Measurements from ENCODE around the gene LRRC7. TPM values are rescaled to one million over a fixed set of nuclear protein-coding genes. Genes with fewer than 3 reads are reported as not detected.

Gene LRRC7
- total and polyA plus RNA-seq, 2 experiments from 2014 or later, result 0.99 to 1.8 TPM

GRCh38 chr1:69985901-69986439 is 418.2 kb downstream of the LRRC7 start:
- Histone ChIP-seq H3K4me1 (ENCODE audit: insufficient read depth) (no peaks in the 10 kb centered on the region), H3K9me3 (ENCODE audit: low read depth) (no peaks in the 10 kb centered on the region), H2AFZ (no peak overlapping the region), H3K79me2 (no peaks in the 10 kb centered on the region), H3K36me3 (replicated peaks; ENCODE audit: insufficient read depth, low read depth) (no peaks in the 10 kb centered on the region), H3K27ac (no peak overlapping the region), H4K20me1 (ENCODE audit: insufficient read depth, poor library complexity, severe bottlenecking) (no peaks in the 10 kb centered on the region), H3K4me2 (no peak overlapping the region), H3K4me3 (no peak overlapping the region), H3K9me2 (replicated peaks; ENCODE audit: insufficient read depth) (no peaks in the 10 kb centered on the region), H3K27me3 (no peaks in the 10 kb centered on the region)
- DNase-seq (ENCODE audit: low spot score), result no peak
- TF ChIP-seq CTCF (IDR thresholded peaks at IDR 0.05; ENCODE audit: poor library complexity) (no peak), EZH2phosphoT487 (IDR thresholded peaks at IDR 0.05; ENCODE audit: low read depth, severe bottlenecking, unreplicated experiment) (no peak), EZH2 (IDR thresholded peaks at IDR 0.05; ENCODE audit: borderline replicate concordance) (no peak)

DNA sequence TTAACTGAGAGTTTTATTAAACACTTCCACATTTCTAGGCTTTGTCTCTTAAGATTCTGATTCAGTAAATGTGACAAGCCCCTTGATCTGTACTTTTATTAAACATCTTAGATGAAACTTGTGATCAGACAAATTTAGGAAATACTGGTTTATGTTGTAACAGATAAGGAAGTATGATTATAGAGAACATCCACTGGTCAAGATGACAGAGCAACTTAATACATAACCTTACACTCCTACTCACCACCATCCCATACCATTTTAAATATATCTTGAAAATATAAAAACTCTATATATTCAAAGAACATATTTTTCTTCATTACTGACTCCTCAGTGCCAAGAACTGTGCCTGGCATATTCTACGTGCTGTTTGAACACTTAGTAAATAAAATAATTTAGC is 420.2 kb downstream of the LRRC7 start:
- Histone ChIP-seq H3K27me3 (no peaks in the 10 kb centered on the region), H3K9me3 (ENCODE audit: low read depth) (no peaks in the 10 kb centered on the region), H3K4me1 (ENCODE audit: insufficient read depth) (no peaks in the 10 kb centered on the region), H3K9me2 (replicated peaks; ENCODE audit: insufficient read depth) (no peaks in the 10 kb centered on the region), H3K27ac (no peak overlapping the region), H3K4me3 (no peak overlapping the region), H3K36me3 (replicated peaks; ENCODE audit: insufficient read depth, low read depth) (no peaks in the 10 kb centered on the region), H3K4me2 (no peak overlapping the region), H3K79me2 (no peaks in the 10 kb centered on the region), H4K20me1 (ENCODE audit: insufficient read depth, poor library complexity, severe bottlenecking) (no peaks in the 10 kb centered on the region), H2AFZ (no peak overlapping the region)
- WGBS (ENCODE audit: low lambda C conversion rate, missing lambda C conversion rate), result 77% methylated on average over 1 of the region's 1 CpG
- no peak for DNase-seq (ENCODE audit: low spot score)
- TF ChIP-seq CTCF (IDR thresholded peaks at IDR 0.05; ENCODE audit: poor library complexity) (no peak), EZH2 (IDR thresholded peaks at IDR 0.05; ENCODE audit: borderline replicate concordance) (no peak), EZH2phosphoT487 (IDR thresholded peaks at IDR 0.05; ENCODE audit: low read depth, severe bottlenecking, unreplicated experiment) (no peak)

GRCh38 chr1:69991644-69992043 is 423.9 kb downstream of the LRRC7 start:
- Histone ChIP-seq H3K4me1 (ENCODE audit: insufficient read depth) (no peaks in the 10 kb centered on the region), H2AFZ (no peak overlapping the region), H3K9me3 (ENCODE audit: low read depth) (no peaks in the 10 kb centered on the region), H3K4me2 (no peak overlapping the region), H3K27me3 (no peaks in the 10 kb centered on the region), H3K9me2 (replicated peaks; ENCODE audit: insufficient read depth) (no peaks in the 10 kb centered on the region), H3K79me2 (no peaks in the 10 kb centered on the region), H3K4me3 (no peak overlapping the region), H3K36me3 (replicated peaks; ENCODE audit: insufficient read depth, low read depth) (no peaks in the 10 kb centered on the region), H3K27ac (no peak overlapping the region), H4K20me1 (ENCODE audit: insufficient read depth, poor library complexity, severe bottlenecking) (no peaks in the 10 kb centered on the region)
- WGBS (ENCODE audit: low lambda C conversion rate, missing lambda C conversion rate), result 83% methylated on average over 3 of the region's 3 CpGs
- TF ChIP-seq CTCF (IDR thresholded peaks at IDR 0.05; ENCODE audit: poor library complexity) (no peak), EZH2phosphoT487 (IDR thresholded peaks at IDR 0.05; ENCODE audit: low read depth, severe bottlenecking, unreplicated experiment) (no peak), EZH2 (IDR thresholded peaks at IDR 0.05; ENCODE audit: borderline replicate concordance) (no peak)
- DNase-seq (ENCODE audit: low spot score), result no peak

GRCh38 chr1:69992594-69992993 is 424.9 kb downstream of the LRRC7 start:
- Histone ChIP-seq H3K36me3 (replicated peaks; ENCODE audit: insufficient read depth, low read depth) (no peaks in the 10 kb centered on the region), H3K27me3 (no peaks in the 10 kb centered on the region), H4K20me1 (ENCODE audit: insufficient read depth, poor library complexity, severe bottlenecking) (no peaks in the 10 kb centered on the region), H3K79me2 (no peaks in the 10 kb centered on the region), H3K4me2 (no peak overlapping the region), H3K9me2 (replicated peaks; ENCODE audit: insufficient read depth) (no peaks in the 10 kb centered on the region), H2AFZ (no peak overlapping the region), H3K9me3 (ENCODE audit: low read depth) (no peaks in the 10 kb centered on the region), H3K4me3 (no peak overlapping the region), H3K4me1 (ENCODE audit: insufficient read depth) (no peaks in the 10 kb centered on the region), H3K27ac (no peak overlapping the region)
- TF ChIP-seq CTCF (IDR thresholded peaks at IDR 0.05; ENCODE audit: poor library complexity) (no peak), EZH2 (IDR thresholded peaks at IDR 0.05; ENCODE audit: borderline replicate concordance) (no peak), EZH2phosphoT487 (IDR thresholded peaks at IDR 0.05; ENCODE audit: low read depth, severe bottlenecking, unreplicated experiment) (no peak)
- WGBS (ENCODE audit: low lambda C conversion rate, missing lambda C conversion rate), result 65% methylated on average over 3 of the region's 3 CpGs
- no peak for DNase-seq (ENCODE audit: low spot score)
